ENCODE measurements around the gene NTMT1. TPM values are rescaled to one million over a fixed set of nuclear protein-coding genes. Genes with fewer than 3 reads are reported as not detected.
A peak's percentile ranks its signal among the peaks of the same experiment; 100 is the strongest.

Gene NTMT1
- polyA plus RNA-seq, 2 of the 4 experiments (the other 2 are of a cell fraction): 49.4 to 92.2 TPM

GRCh38 chr9:129606161-129607026 lies 19.6 kb upstream of the NTMT1 start:
- ChIA-PET POLR2A (interaction anchor here (0.9 to 2.9 kb wide), 3 partner anchors 10 to 428 kb away, joined by 3 to 11 read pairs (median 8); partner anchors contain the start of gene IER5L), CTCF (interaction anchor here (0.5 to 23.2 kb wide), 13 partner anchors 10 to 470 kb away, joined by 3 to 653 read pairs (median 4); partner anchors contain the start of genes C9orf50, IER5L and NTMT1)
- Histone ChIP-seq H3K4me3 (no peak overlapping the region), H3K27ac (peak overlapping the region; percentile 100), H3K4me1 (peaks cover 69% of the 10 kb centered on the region), H3K9me3 (no peaks in the 10 kb centered on the region), H3K4me2 (peak overlapping the region; percentile 83)
- 86% methylated on average over 14 of the region's 15 CpGs for WGBS (ENCODE audit: missing lambda C conversion rate)
- ATAC-seq (no peak), DNase-seq (ENCODE audit: low read depth in 1 of 2, low spot score in 1 of 2) (no peak), FAIRE-seq (no peak)
- TF ChIP-seq ZFP36 (IDR thresholded peaks at IDR 0.05; ENCODE audit: borderline replicate concordance, partially characterized antibody) (peak; percentile 80), MAX (IDR thresholded peaks at IDR 0.05) (0 out of 2 replicates have a peak, but pooled peaks have one; percentile 23), CBX8 (IDR thresholded peaks at IDR 0.05) (no peak), KDM1A (IDR thresholded peaks at IDR 0.05; ENCODE audit: low read depth) (peak; percentile 61; the same call in 1 of the 2 replicates)

GRCh38 chr9:129607027-129607387 lies 19.0 kb upstream of the NTMT1 start:
- ChIA-PET POLR2A (interaction anchor here (0.9 to 2.9 kb wide), 5 partner anchors 10 to 467 kb away, joined by 3 to 22 read pairs (median 8); partner anchors contain the start of gene IER5L), CTCF (interaction anchor here (0.6 to 23.2 kb wide), 7 partner anchors 16 to 471 kb away, joined by 3 to 653 read pairs (median 29); partner anchors contain the start of genes C9orf50 and NTMT1)
- 79% methylated on average over 4 of the region's 6 CpGs for WGBS (ENCODE audit: missing lambda C conversion rate)
- FAIRE-seq (no peak), ATAC-seq (no peak), DNase-seq (ENCODE audit: low read depth in 1 of 2, low spot score in 1 of 2) (no peak)
- peak; percentile 95 for TF ChIP-seq ZFP36 (IDR thresholded peaks at IDR 0.05; ENCODE audit: borderline replicate concordance, partially characterized antibody)
- TF ChIP-seq CBX2 (IDR thresholded peaks at IDR 0.05; ENCODE audit: borderline replicate concordance, low read depth): no peak
- no peaks in the 10 kb centered on the region for H3K9me3 ChIP-seq
- H3K27ac ChIP-seq: peak overlapping the region; percentile 100
- peaks cover 74% of the 10 kb centered on the region for H3K4me1 ChIP-seq
- H3K4me2 ChIP-seq: peak overlapping the region; percentile 83
- H3K4me3 ChIP-seq: no peak overlapping the region

GRCh38 chr9:129608561-129609481 lies 17.1 kb upstream of the NTMT1 start:
- H3K9me3 ChIP-seq: no peaks in the 10 kb centered on the region
- ATAC-seq (peak; percentile 6 to 38; a peak in 4 of 6 replicates), DNase-seq (ENCODE audit: low read depth in 1 of 2, low spot score in 1 of 2) (peak; percentile 41 to 66), FAIRE-seq (no peak)
- TF ChIP-seq ZFP36 (IDR thresholded peaks at IDR 0.05; ENCODE audit: borderline replicate concordance, partially characterized antibody): peak; percentile 44
- TF ChIP-seq POLR2A (IDR thresholded peaks at IDR 0.05; ENCODE audit: low read length): peak; percentile 25; the same call in 1 of the 2 replicates
- TF ChIP-seq FOSB (CRISPR knock-in tag; IDR thresholded peaks at IDR 0.05): no peak
- H3K4me2 ChIP-seq: peak overlapping the region; percentile 83
- H3K4me3 ChIP-seq: peak overlapping the region; percentile 55; the same call in 2 of the 3 replicates
- H3K4me1 ChIP-seq: peaks cover 74% of the 10 kb centered on the region
- H3K27ac ChIP-seq: peak overlapping the region; percentile 100
- ChIA-PET POLR2A (interaction anchor here (0.6 to 2.8 kb wide), 13 partner anchors 12 to 495 kb away, joined by 4 to 22 read pairs (median 12); partner anchors contain the start of gene IER5L), CTCF (interaction anchor here (0.7 to 23.2 kb wide), 21 partner anchors 9 to 582 kb away, joined by 3 to 653 read pairs (median 4); partner anchors contain the start of genes C9orf50 and NTMT1)
- WGBS (ENCODE audit: missing lambda C conversion rate): 50% methylated on average over 17 of the region's 27 CpGs

- Histone ChIP-seq H3K9me3 (no peaks in the 10 kb centered on the region), H3K4me3 (peak overlapping the region; percentile 55), H3K4me1 (peaks cover 66% of the 10 kb centered on the region), H3K27ac (peak overlapping the region; percentile 100), H3K4me2 (peak overlapping the region; percentile 83)
- peak; percentile 41 to 43 for ATAC-seq
- WGBS (ENCODE audit: missing lambda C conversion rate): 5% methylated on average over 11 of the region's 30 CpGs
- TF ChIP-seq CEBPB (IDR thresholded peaks at IDR 0.05) (no peak), JUNB (IDR thresholded peaks at IDR 0.05) (no peak), JUN (IDR thresholded peaks at IDR 0.05) (peak in 1 of 2 experiments; percentile 9; a peak in 1 of 5 replicates), MYC (IDR thresholded peaks at IDR 0.05; ENCODE audit: borderline replicate concordance, low read length) (0 out of 2 replicates have a peak, but pooled peaks have one; percentile 19), EP300 (IDR thresholded peaks at IDR 0.05) (peak in 1 of 2 experiments; percentile 29; a peak in 1 of 5 replicates), ZSCAN20 (CRISPR knock-in tag; IDR thresholded peaks at IDR 0.05) (no peak), MAX (IDR thresholded peaks at IDR 0.05) (0 out of 2 replicates have a peak, but pooled peaks have one; percentile 8), BCL3 (IDR thresholded peaks at IDR 0.05) (no peak; the same call in 2 of the 3 replicates), POLR2A (IDR thresholded peaks at IDR 0.05; ENCODE audit: low read length) (peak; percentile 42; the same call in 1 of the 2 replicates)
- POLR2A ChIA-PET: interaction anchor here (0.6 to 2.8 kb wide), 14 partner anchors 12 to 496 kb away, joined by 3 to 22 read pairs (median 11); partner anchors contain the start of gene IER5L
- CTCF ChIA-PET: interaction anchor here (0.7 to 23.2 kb wide), 14 partner anchors 12 to 474 kb away, joined by 3 to 653 read pairs (median 6); partner anchors contain the start of genes C9orf50 and NTMT1
- DNase-seq (ENCODE audit: low read depth in 1 of 2, low spot score in 1 of 2): peak; percentile 85 to 86
- no peak for FAIRE-seq
Measured at GRCh38 chr9:129609486-129610212, 16.3 kb upstream of the NTMT1 start.

All from A549 (cell line).